ENCODE results near the gene MMS19.

MMS19 gene

GRCh38 chr10:97456034-97456685 lies 42.1 kb downstream of the MMS19 start:
- no peaks in the 10 kb centered on the region for H3K4me1 Mint-ChIP-seq
- TF ChIP-seq CTCF (IDR thresholded peaks at IDR 0.05; ENCODE audit: unreplicated experiment in 3 of 3) = no peak

GRCh38 chr10:97454330-97455036 lies 43.7 kb downstream of the MMS19 start:
- Mint-ChIP-seq H3K9me3 (no peaks in the 10 kb centered on the region), H3K27ac (no peak overlapping the region), H3K36me3 (ENCODE audit: low read depth) (peaks cover 72% of the 10 kb centered on the region), H3K27me3 (ENCODE audit: low read depth) (no peaks in the 10 kb centered on the region), H3K4me3 (no peak overlapping the region), H3K4me1 (peaks cover 7% of the 10 kb centered on the region)
- TF ChIP-seq CTCF (IDR thresholded peaks at IDR 0.05; ENCODE audit: unreplicated experiment in 3 of 3) = no peak

More at GRCh38 chr10:97456034-97456685, 42.1 kb downstream of the MMS19 start:
- no peaks in the 10 kb centered on the region for H3K9me3 Mint-ChIP-seq
- H3K36me3 Mint-ChIP-seq (ENCODE audit: low read depth) = peaks cover 77% of the 10 kb centered on the region
- H3K27me3 Mint-ChIP-seq (ENCODE audit: low read depth) = no peaks in the 10 kb centered on the region
- H3K4me3 Mint-ChIP-seq = no peak overlapping the region
- H3K27ac Mint-ChIP-seq = no peak overlapping the region

DNA sequence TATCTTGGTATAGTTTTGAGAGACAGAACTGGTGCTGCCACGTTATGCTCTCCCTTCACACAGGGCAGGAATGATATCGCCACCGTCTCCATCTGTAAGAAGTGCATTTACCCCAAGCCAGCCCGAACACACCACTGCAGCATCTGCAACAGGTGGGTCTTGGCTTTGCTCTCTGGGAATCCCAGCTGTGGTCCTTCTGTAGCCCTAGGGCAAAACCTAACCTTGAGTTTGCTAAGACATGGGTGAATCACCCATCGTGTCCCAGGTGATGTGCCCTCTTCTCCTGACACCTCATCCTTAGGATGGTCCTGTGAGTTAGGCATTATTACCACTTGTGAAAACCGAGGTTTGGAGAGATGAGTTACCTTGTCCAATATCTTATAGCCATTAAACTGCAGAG lies 45.9 kb downstream of the MMS19 start:
- no peaks in the 10 kb centered on the region for H3K27me3 Mint-ChIP-seq (ENCODE audit: low read depth)
- H3K9me3 Mint-ChIP-seq = no peaks in the 10 kb centered on the region
- TF ChIP-seq CTCF (IDR thresholded peaks at IDR 0.05; ENCODE audit: unreplicated experiment in 3 of 3) = no peak
- H3K4me3 Mint-ChIP-seq = no peak overlapping the region
- peaks cover 15% of the 10 kb centered on the region for H3K4me1 Mint-ChIP-seq
- no peak overlapping the region for H3K27ac Mint-ChIP-seq
- H3K36me3 Mint-ChIP-seq (ENCODE audit: low read depth) = peaks cover 65% of the 10 kb centered on the region

- Mint-ChIP-seq H3K4me3 (no peak overlapping the region), H3K36me3 (ENCODE audit: low read depth) (peaks cover 57% of the 10 kb centered on the region)
Measured at GRCh38 chr10:97451605-97452004, 46.6 kb downstream of the MMS19 start.

GRCh38 chr10:97450828-97451227 lies 47.4 kb downstream of the MMS19 start:
- H3K4me3 Mint-ChIP-seq = no peak overlapping the region
- peaks cover 52% of the 10 kb centered on the region for H3K36me3 Mint-ChIP-seq (ENCODE audit: low read depth)
- no peak for TF ChIP-seq CTCF (IDR thresholded peaks at IDR 0.05; ENCODE audit: unreplicated experiment in 3 of 3)
- no peak overlapping the region for H3K27ac Mint-ChIP-seq
- no peaks in the 10 kb centered on the region for H3K9me3 Mint-ChIP-seq
- no peaks in the 10 kb centered on the region for H3K27me3 Mint-ChIP-seq (ENCODE audit: low read depth)
- H3K4me1 Mint-ChIP-seq = peaks cover 22% of the 10 kb centered on the region

More at GRCh38 chr10:97451605-97452004, 46.6 kb downstream of the MMS19 start:
- TF ChIP-seq CTCF (IDR thresholded peaks at IDR 0.05; ENCODE audit: unreplicated experiment in 3 of 3) = no peak
- Mint-ChIP-seq H3K27ac (no peak overlapping the region), H3K27me3 (ENCODE audit: low read depth) (no peaks in the 10 kb centered on the region), H3K9me3 (no peaks in the 10 kb centered on the region), H3K4me1 (peaks cover 20% of the 10 kb centered on the region)
